Upper lobe of left lung (tissue), 4 donors: ENCODE data around the gene XRRA1.

Source experiments
- EP300 ChIP-seq, 4 donors: sonication (generic); formaldehyde crosslinking; IDR thresholded peaks; one replicate each; pipeline ENCODE4 v1.5.1; 2017; ENCODE audit warnings: antibody characterized with exemption in 4 of 4, control low read depth in 2 of 4
- POLR2A ChIP-seq, 4 donors: fragments of 450-650 bp; IDR thresholded peaks; one replicate each; pipeline ENCODE4 v1.5.1; 2016 to 2017; ENCODE audit warnings: antibody characterized with exemption in 4 of 4, mild to moderate bottlenecking in 2 of 4
- POLR2AphosphoS5 ChIP-seq, 2 donors: sonication (generic); formaldehyde crosslinking; IDR thresholded peaks; one replicate each; pipeline ENCODE4 v1.5.1; 2017; ENCODE audit warnings: antibody characterized with exemption in 2 of 2
- TF ChIP-seq, protein P1 (sequence below), 6 experiments: fragments of 450-650 bp in 4 of 6; fragments of 200-600 bp in 2 of 6; sonication (generic) in 2 of 6; IDR thresholded peaks; one replicate each; pipeline ENCODE4 v1.5.1; 2016 to 2019; ENCODE audit warnings: antibody characterized with exemption in 6 of 6

DNA sequence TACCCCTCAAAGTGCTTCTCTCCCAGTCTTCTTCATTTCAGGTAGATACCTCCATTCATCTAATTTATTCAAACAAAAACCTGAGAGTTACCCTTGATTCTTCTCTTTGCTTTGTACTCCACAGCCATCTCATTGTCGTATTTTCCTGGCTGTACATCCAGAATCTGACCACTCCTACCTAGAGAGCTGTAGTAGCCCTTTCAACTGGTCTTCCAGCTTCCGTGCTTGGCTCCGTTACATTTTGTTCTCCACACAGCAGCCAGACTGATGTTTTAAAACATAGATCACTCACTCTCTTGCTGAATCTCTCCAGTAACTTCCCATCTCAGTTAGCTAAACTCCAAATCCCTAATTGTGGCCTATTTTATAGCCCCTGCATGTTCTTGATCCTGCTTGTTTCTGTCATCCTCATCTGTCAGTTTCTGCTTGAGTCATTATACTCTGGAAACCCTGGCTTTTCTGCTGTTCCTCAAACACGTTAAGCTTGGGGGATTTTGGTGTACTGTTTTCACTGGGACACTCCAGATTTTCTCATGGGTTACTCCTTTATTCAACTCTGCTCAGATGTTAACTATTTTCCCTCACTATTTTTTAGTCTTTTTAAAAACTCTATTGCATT, 7.6 kb upstream of the XRRA1 start:
- TF ChIP-seq, protein P1, sequence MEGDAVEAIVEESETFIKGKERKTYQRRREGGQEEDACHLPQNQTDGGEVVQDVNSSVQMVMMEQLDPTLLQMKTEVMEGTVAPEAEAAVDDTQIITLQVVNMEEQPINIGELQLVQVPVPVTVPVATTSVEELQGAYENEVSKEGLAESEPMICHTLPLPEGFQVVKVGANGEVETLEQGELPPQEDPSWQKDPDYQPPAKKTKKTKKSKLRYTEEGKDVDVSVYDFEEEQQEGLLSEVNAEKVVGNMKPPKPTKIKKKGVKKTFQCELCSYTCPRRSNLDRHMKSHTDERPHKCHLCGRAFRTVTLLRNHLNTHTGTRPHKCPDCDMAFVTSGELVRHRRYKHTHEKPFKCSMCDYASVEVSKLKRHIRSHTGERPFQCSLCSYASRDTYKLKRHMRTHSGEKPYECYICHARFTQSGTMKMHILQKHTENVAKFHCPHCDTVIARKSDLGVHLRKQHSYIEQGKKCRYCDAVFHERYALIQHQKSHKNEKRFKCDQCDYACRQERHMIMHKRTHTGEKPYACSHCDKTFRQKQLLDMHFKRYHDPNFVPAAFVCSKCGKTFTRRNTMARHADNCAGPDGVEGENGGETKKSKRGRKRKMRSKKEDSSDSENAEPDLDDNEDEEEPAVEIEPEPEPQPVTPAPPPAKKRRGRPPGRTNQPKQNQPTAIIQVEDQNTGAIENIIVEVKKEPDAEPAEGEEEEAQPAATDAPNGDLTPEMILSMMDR (IDR thresholded peaks at IDR 0.05): no peak
- TF ChIP-seq EP300 (IDR thresholded peaks at IDR 0.05): no peak
- TF ChIP-seq POLR2A (IDR thresholded peaks at IDR 0.05): no peak
- no peak for TF ChIP-seq POLR2AphosphoS5 (IDR thresholded peaks at IDR 0.05)
